Prostate gland (tissue), 2 donors: ENCODE results near the gene ZMIZ1. TPM values are rescaled to one million over a fixed set of nuclear protein-coding genes. Genes with fewer than 3 reads are reported as not detected.
A peak's percentile ranks its signal among the peaks of the same experiment; 100 is the strongest.

Experiments
- DNase-seq: peaks from one replicate; pipeline ENCODE4 v3.0.0-alpha.2; 2019; ENCODE audit warnings: low spot score
- H3K27ac ChIP-seq, 2 donors: fragments of 200-600 bp; sonication (generic); 2 replicates each; pipeline ENCODE4 v1.5.1; 2017 to 2019
- H3K27me3 ChIP-seq: fragments of 200-600 bp; sonication (generic); replicated peaks from 2 replicates; pipeline ENCODE4 v1.5.1; 2019; ENCODE audit not compliant: insufficient read depth
- H3K36me3 ChIP-seq, 2 donors: fragments of 200-600 bp; sonication (generic); 1 replicate in 1 of 2; 2 replicates in 1 of 2; pipeline versions ENCODE4 v1.5.1 to v1.8.1; 2017 to 2019
- H3K4me1 ChIP-seq: fragments of 200-600 bp; sonication (generic); replicated peaks from 2 replicates; pipeline ENCODE4 v1.5.1; 2019
- H3K4me3 ChIP-seq, 2 donors: fragments of 200-600 bp; sonication (generic); 2 replicates each; pipeline ENCODE4 v1.5.1; 2017 to 2019
- H3K9me3 ChIP-seq: fragments of 200-600 bp; sonication (generic); 2 replicates; pipeline ENCODE4 v1.5.1; 2017
- CTCF ChIP-seq, 4 experiments: fragments of 200-600 bp in 2 of 4; fragments of 450-650 bp in 2 of 4; sonication (generic) in 2 of 4; IDR thresholded peaks; 1 replicate in 3 of 4; 2 replicates in 1 of 4; pipeline ENCODE4 v1.5.1; 2016 to 2019; ENCODE audit warnings: antibody characterized with exemption in 4 of 4, mild to moderate bottlenecking in 2 of 4, moderate library complexity in 2 of 4
- POLR2A ChIP-seq: fragments of 450-650 bp; IDR thresholded peaks from one replicate; pipeline ENCODE4 v1.6.1; 2016; ENCODE audit warnings: antibody characterized with exemption, mild to moderate bottlenecking
- POLR2AphosphoS5 ChIP-seq: sonication (generic); formaldehyde crosslinking; IDR thresholded peaks from one replicate; pipeline ENCODE4 v1.6.1; 2017; ENCODE audit warnings: antibody characterized with exemption
- WGBS: methylation state at CpG from one replicate; pipeline ENCODE4 v1.1.5; 2018; 5-methylcytosine and 5-hydroxymethylcytosine counted together
- intact Hi-C: fragments of 100-400 bp; cut with DNase I; formaldehyde crosslinking; loops from one replicate; pipeline ENCODE4 v1.14.2; 2022
- total RNA-seq, 2 donors: library from RNA; depleted of rRNA; stranded (reverse); fragments of >200 nt; gene quantifications; one replicate each; pipeline ENCODE4 v1.1.0, GENCODE V29; 2016

Gene ZMIZ1
- total RNA-seq, 2 donors from 2014 or later, result 69.6 to 78.5 TPM

- H3K27ac ChIP-seq, result peak overlapping the region in 1 of 2 donors; percentile 67
- H3K4me1 ChIP-seq, result peaks cover 5% of the 10 kb centered on the region
- no peaks in the 10 kb centered on the region for H3K36me3 ChIP-seq
- H3K4me3 ChIP-seq, result no peak overlapping the region
- TF ChIP-seq POLR2AphosphoS5, result no peak
- TF ChIP-seq CTCF (IDR thresholded peaks at IDR 0.05), result no peak
- no peak for TF ChIP-seq POLR2A
- no peaks in the 10 kb centered on the region for H3K9me3 ChIP-seq
- no peaks in the 10 kb centered on the region for H3K27me3 ChIP-seq
- intact Hi-C loops, result loop anchor here (5.0 kb wide), 1 partner anchor 47 kb away; no protein-coding TSS in a partner anchor
- no peak for DNase-seq
- 88% methylated on average over 5 of the region's 5 CpGs for WGBS
These were observed 156.2 kb downstream of the ZMIZ1 start for GRCh38 chr10:79224992-79225391.

- no peak for DNase-seq
- Histone ChIP-seq H3K9me3 (no peaks in the 10 kb centered on the region), H3K27ac (no peak overlapping the region), H3K4me3 (no peak overlapping the region), H3K36me3 (no peaks in the 10 kb centered on the region), H3K27me3 (no peaks in the 10 kb centered on the region), H3K4me1 (peaks cover 5% of the 10 kb centered on the region)
- 50% methylated on average over 4 of the region's 4 CpGs for WGBS
- TF ChIP-seq POLR2AphosphoS5, result no peak
- no peak for TF ChIP-seq CTCF (IDR thresholded peaks at IDR 0.05)
- no peak for TF ChIP-seq POLR2A
- intact Hi-C loops, result no loop called here
These were observed 157.9 kb downstream of the ZMIZ1 start for GRCh38 chr10:79226391-79227245.

GRCh38 chr10:79229071-79229541 lies 160.3 kb downstream of the ZMIZ1 start:
- H3K9me3 ChIP-seq, result no peaks in the 10 kb centered on the region
- H3K4me3 ChIP-seq, result no peak overlapping the region
- H3K27ac ChIP-seq, result no peak overlapping the region
- H3K36me3 ChIP-seq, result no peaks in the 10 kb centered on the region
- TF ChIP-seq POLR2A, result no peak
- TF ChIP-seq CTCF (IDR thresholded peaks at IDR 0.05), result no peak
- TF ChIP-seq POLR2AphosphoS5, result no peak
- 49% methylated on average over 5 of the region's 5 CpGs for WGBS
- DNase-seq, result no peak
- no peaks in the 10 kb centered on the region for H3K27me3 ChIP-seq
- intact Hi-C loops, result no loop called here
- peaks cover 5% of the 10 kb centered on the region for H3K4me1 ChIP-seq

GRCh38 chr10:79229830-79230327 lies 161.1 kb downstream of the ZMIZ1 start:
- intact Hi-C loops, result no loop called here
- Histone ChIP-seq H3K9me3 (no peaks in the 10 kb centered on the region), H3K36me3 (no peaks in the 10 kb centered on the region), H3K4me3 (no peak overlapping the region), H3K4me1 (peaks cover 5% of the 10 kb centered on the region), H3K27me3 (no peaks in the 10 kb centered on the region), H3K27ac (no peak overlapping the region)
- TF ChIP-seq POLR2A (no peak), CTCF (IDR thresholded peaks at IDR 0.05) (no peak), POLR2AphosphoS5 (no peak)
- DNase-seq, result no peak
- 56% methylated on average over 12 of the region's 12 CpGs for WGBS
